ENCODE measurements around the gene MAP1LC3A.
A peak's percentile ranks its signal among the peaks of the same experiment; 100 is the strongest.

The MAP1LC3A gene

GRCh38 chr20:34579191-34579978, 20.9 kb downstream of the MAP1LC3A start:
- no peak for DNase-seq

- DNase-seq, result peak; percentile 30
These were observed 21.7 kb downstream of the MAP1LC3A start for GRCh38 chr20:34579979-34580940.

GRCh38 chr20:34581341-34582184, 23.0 kb downstream of the MAP1LC3A start:
- no peak for DNase-seq

- no peak for DNase-seq
These were observed 23.7 kb downstream of the MAP1LC3A start for GRCh38 chr20:34582221-34582620.

GRCh38 chr20:34582911-34583310, 24.4 kb downstream of the MAP1LC3A start:
- no peak for DNase-seq

GRCh38 chr20:34583544-34583943, 25.0 kb downstream of the MAP1LC3A start:
- DNase-seq, result no peak

- DNase-seq, result no peak
These were observed 26.5 kb downstream of the MAP1LC3A start for GRCh38 chr20:34585019-34585418.

GRCh38 chr20:34586488-34587163, 28.1 kb downstream of the MAP1LC3A start:
- no peak for DNase-seq

GRCh38 chr20:34595377-34596184, 37.1 kb downstream of the MAP1LC3A start:
- DNase-seq, result no peak

- no peak for DNase-seq
These were observed 42.6 kb downstream of the MAP1LC3A start for GRCh38 chr20:34600892-34601653.

GRCh38 chr20:34604980-34605788, 46.7 kb downstream of the MAP1LC3A start:
- no peak for DNase-seq

- no peak for DNase-seq
These were observed 48.5 kb downstream of the MAP1LC3A start for GRCh38 chr20:34607066-34607465.
